HPDE6-E6E7 (cell line): ENCODE measurements around the gene NDUFS2.
"Not testable (repeated sequence)": the region's sequence is repeated elsewhere in the genome, so short reads cannot be mapped to it uniquely, and the experiment has no call there.

ENCODE experiments used
- DNase-seq: peaks from one replicate; pipeline ENCODE4 v3.0.0; 2011; ENCODE audit warnings: missing footprints; ENCODE audit errors: extremely low spot score

Gene NDUFS2

GRCh38 chr1:161250100-161250499 is 47.9 kb downstream of the NDUFS2 start:
- DNase-seq: not testable (repeated sequence)

- DNase-seq: no peak
Measured at GRCh38 chr1:161250829-161251228, 48.7 kb downstream of the NDUFS2 start.

GRCh38 chr1:161251579-161251978 is 49.4 kb downstream of the NDUFS2 start:
- no peak for DNase-seq

- not testable (repeated sequence) for DNase-seq
Measured at GRCh38 chr1:161255302-161255701, 53.1 kb downstream of the NDUFS2 start.

- DNase-seq: not testable (repeated sequence)
Measured at GRCh38 chr1:161255955-161256520, 53.9 kb downstream of the NDUFS2 start.

GRCh38 chr1:161257109-161257508 is 54.9 kb downstream of the NDUFS2 start:
- not testable (repeated sequence) for DNase-seq

GRCh38 chr1:161258439-161259344 is 56.5 kb downstream of the NDUFS2 start, which contains the start of gene PCP4L1:
TSS of gene PCP4L1 (plus strand) at chr1:161258745. CDS start at chr1:161258975, 230 bp downstream.
- peak; percentile 60 for DNase-seq

- no peak for DNase-seq
Measured at GRCh38 chr1:161259345-161259702, 57.2 kb downstream of the NDUFS2 start.

GRCh38 chr1:161259765-161260164 is 57.6 kb downstream of the NDUFS2 start:
- no peak for DNase-seq

GRCh38 chr1:161260376-161261260 is 58.5 kb downstream of the NDUFS2 start:
- no peak for DNase-seq

- no peak for DNase-seq
Measured at GRCh38 chr1:161261261-161262235, 59.4 kb downstream of the NDUFS2 start.
